NB4 (cell line): ENCODE measurements around the gene HPRT1.

Source experiments
- MYC ChIP-seq: IDR thresholded peaks from 2 replicates; pipeline ENCODE4 v1.6.1; 2011; ENCODE audit warnings: low read depth, low read length
- POLR2A ChIP-seq: IDR thresholded peaks from 2 replicates; pipeline ENCODE4 v1.6.1; 2011; ENCODE audit warnings: mild to moderate bottlenecking; ENCODE audit not compliant: insufficient read length; ENCODE audit errors: extremely low read depth
- TF ChIP-seq, protein P1 (sequence below): IDR thresholded peaks from one replicate; pipeline ENCODE4 v1.5.1; 2012; ENCODE audit warnings: low read depth, low read length
- TF ChIP-seq, protein P2 (sequence below): IDR thresholded peaks from 2 replicates; pipeline ENCODE4 v1.6.1; 2011; ENCODE audit warnings: low read depth, low read length

DNA sequence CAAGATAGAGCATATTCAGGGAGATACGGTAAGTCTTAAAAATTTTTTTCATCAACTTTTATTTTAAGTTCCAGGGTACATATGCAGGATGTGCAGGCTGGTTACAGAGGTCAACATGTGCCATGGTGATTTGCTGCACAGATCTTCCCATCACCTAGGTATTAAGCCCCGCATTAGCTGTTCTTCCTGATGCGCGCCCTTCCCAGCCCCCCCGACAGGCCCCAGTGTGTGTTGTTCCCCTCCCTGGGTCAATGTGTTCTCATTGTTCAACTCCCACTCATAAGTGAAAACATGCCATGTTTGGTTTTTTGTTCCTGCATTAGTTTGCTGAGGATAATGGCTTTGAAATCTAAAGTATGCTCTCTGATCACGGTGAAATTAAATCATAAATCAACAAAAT lies 64.2 kb downstream of the HPRT1 start:
- TF ChIP-seq, protein P1, sequence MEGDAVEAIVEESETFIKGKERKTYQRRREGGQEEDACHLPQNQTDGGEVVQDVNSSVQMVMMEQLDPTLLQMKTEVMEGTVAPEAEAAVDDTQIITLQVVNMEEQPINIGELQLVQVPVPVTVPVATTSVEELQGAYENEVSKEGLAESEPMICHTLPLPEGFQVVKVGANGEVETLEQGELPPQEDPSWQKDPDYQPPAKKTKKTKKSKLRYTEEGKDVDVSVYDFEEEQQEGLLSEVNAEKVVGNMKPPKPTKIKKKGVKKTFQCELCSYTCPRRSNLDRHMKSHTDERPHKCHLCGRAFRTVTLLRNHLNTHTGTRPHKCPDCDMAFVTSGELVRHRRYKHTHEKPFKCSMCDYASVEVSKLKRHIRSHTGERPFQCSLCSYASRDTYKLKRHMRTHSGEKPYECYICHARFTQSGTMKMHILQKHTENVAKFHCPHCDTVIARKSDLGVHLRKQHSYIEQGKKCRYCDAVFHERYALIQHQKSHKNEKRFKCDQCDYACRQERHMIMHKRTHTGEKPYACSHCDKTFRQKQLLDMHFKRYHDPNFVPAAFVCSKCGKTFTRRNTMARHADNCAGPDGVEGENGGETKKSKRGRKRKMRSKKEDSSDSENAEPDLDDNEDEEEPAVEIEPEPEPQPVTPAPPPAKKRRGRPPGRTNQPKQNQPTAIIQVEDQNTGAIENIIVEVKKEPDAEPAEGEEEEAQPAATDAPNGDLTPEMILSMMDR = no peak
- TF ChIP-seq, protein P2, sequence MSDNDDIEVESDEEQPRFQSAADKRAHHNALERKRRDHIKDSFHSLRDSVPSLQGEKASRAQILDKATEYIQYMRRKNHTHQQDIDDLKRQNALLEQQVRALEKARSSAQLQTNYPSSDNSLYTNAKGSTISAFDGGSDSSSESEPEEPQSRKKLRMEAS = no peak
- TF ChIP-seq POLR2A (no peak), MYC (no peak)
